Psoas muscle (tissue), 8 donors: ENCODE measurements around the gene ARHGAP22. TPM values are rescaled to one million over a fixed set of nuclear protein-coding genes. Genes with fewer than 3 reads are reported as not detected.

Experiments used
- ATAC-seq, 4 donors: fragments of 200-7000 bp; cut with Tn5 transposase; one replicate each; pipeline ENCODE4 v1.9.1; 2020; ENCODE audit warnings: moderate library complexity in 3 of 4, mild to moderate bottlenecking in 2 of 4
- DNase-seq, 2 donors: peaks; one replicate each; pipeline ENCODE4 v3.0.0-alpha.2; 2020
- H3K27ac ChIP-seq: fragments of 200-600 bp; one replicate; pipeline ENCODE4 v1.8.0; 2022
- H3K27me3 ChIP-seq, 3 donors: fragments of 200-600 bp in 1 of 3; one replicate each; pipeline versions ENCODE4 v1.6.1 to v1.8.0; 2013 to 2022; ENCODE audit warnings: low read length in 2 of 3, mild to moderate bottlenecking in 2 of 3, moderate library complexity in 1 of 3; ENCODE audit not compliant: insufficient read depth in 3 of 3
- H3K36me3 ChIP-seq, 2 donors: fragments of 200-600 bp in 1 of 2; one replicate each; pipeline versions ENCODE4 v1.6.1 to v1.8.0; 2013 to 2022; ENCODE audit warnings: low read depth in 1 of 2, mild to moderate bottlenecking in 1 of 2, moderate library complexity in 1 of 2; ENCODE audit not compliant: insufficient read depth in 1 of 2
- H3K4me1 ChIP-seq: fragments of 200-600 bp; one replicate; pipeline ENCODE4 v1.8.0; 2022
- H3K4me3 ChIP-seq: fragments of 200-600 bp; one replicate; pipeline ENCODE4 v1.8.0; 2022; ENCODE audit warnings: mild to moderate bottlenecking
- H3K9me3 ChIP-seq: fragments of 200-600 bp; one replicate; pipeline ENCODE4 v1.8.0; 2022
- WGBS, 3 donors: extraction: QIAGEN DNeasy Blood & Tissue Kit; methylation state at CpG; one replicate each; pipeline versions ENCODE4 v1.1.6 to v1.1.7; 2013; 5-methylcytosine and 5-hydroxymethylcytosine counted together
- intact Hi-C, 2 donors: fragments of 100-400 bp; cut with DNase I; formaldehyde crosslinking; loops; one replicate each; pipeline versions ENCODE4 v1.11.0 to v1.14.2; 2022
- polyA plus RNA-seq, 3 donors: library from polyadenylated mRNA; stranded (reverse); fragments of 200-250 nt; gene quantifications; one replicate each; pipeline ENCODE4 v1.2.3, GENCODE V29; 2013
- total RNA-seq, 4 donors: library from RNA; stranded (reverse); fragmentation: NEBNext Ultra II Directional in 2 of 4; extraction: Animal tissue kit (Norgen Biotek cat#: 25700) in 2 of 4; gene quantifications; one replicate each; pipeline versions ENCODE4 v1.2.1 to v1.2.4, GENCODE V29; 2021 to 2023
- TF ChIP-seq, protein P1 (sequence below): fragments of 200-600 bp; IDR thresholded peaks from one replicate; pipeline ENCODE4 v1.8.0; 2022; ENCODE audit warnings: antibody characterized with exemption
- donor health status: healthy with polysubstance abuse.
- donor health status: DM: no; HTN: no; CAD: no; lungs with moderate emphysema.
- donor health status: Bipolar disorder and iron deficiency.
- donor health status: healthy.
- donor health status: DM: yes; HTN: yes; CAD: no.
- donor health status: DM: no; HTN: no; CAD: no.
- donor health status: DM: no; HTN: no; CAD: no.
- donor health status: DM: yes; HTN: yes; CAD: no.

The ARHGAP22 gene
- total and polyA plus RNA-seq, 7 donors, result 0.46 to 2.9 (median 1.6) TPM

DNA sequence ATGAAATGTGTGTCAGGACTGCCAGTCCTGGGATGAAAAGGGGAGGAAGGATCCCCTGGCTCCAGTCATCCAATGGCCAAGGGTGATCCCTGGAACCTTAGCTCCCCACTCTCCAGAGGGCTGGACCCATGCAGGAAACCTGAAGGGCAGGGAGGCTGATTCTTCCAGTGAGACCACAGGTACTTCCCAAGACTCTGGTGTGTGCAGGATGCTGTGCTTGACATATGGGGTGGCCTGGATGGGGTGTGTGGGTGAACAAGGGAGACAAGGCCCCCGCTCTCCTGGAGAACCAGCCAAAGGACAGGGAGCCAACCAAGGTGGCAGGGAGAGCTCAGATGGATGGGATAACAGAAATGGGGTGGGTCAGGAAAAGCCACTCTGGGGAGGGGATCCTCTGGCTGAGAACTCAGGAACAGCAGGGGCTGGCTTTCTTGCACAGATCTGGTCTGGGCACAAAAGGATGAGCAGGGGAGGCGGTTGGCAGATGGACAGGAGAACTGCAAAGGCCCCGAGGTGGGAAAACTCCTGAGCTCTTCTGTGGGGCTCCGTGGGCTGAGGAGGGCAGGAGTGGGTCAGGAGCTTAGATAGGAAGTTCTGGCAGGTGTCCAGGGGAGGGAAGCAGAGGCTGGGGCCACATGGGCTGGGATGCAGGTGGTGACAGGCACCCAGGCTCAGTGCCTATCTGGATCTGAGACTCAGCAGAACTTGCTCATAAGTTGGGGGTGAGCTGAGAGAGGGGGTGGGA lies 100.6 kb downstream of the ARHGAP22 start:
- H3K4me1 ChIP-seq, result no peaks in the 10 kb centered on the region
- no peak for DNase-seq
- H3K27me3 ChIP-seq, result no peaks in the 10 kb centered on the region
- no peak for ATAC-seq
- no peaks in the 10 kb centered on the region for H3K9me3 ChIP-seq
- no peak overlapping the region for H3K27ac ChIP-seq
- no peak overlapping the region for H3K4me3 ChIP-seq
- 73 to 83% (median 79%) methylated on average over 4 of the region's 4 CpGs for WGBS, 3 donors
- TF ChIP-seq, protein P1, sequence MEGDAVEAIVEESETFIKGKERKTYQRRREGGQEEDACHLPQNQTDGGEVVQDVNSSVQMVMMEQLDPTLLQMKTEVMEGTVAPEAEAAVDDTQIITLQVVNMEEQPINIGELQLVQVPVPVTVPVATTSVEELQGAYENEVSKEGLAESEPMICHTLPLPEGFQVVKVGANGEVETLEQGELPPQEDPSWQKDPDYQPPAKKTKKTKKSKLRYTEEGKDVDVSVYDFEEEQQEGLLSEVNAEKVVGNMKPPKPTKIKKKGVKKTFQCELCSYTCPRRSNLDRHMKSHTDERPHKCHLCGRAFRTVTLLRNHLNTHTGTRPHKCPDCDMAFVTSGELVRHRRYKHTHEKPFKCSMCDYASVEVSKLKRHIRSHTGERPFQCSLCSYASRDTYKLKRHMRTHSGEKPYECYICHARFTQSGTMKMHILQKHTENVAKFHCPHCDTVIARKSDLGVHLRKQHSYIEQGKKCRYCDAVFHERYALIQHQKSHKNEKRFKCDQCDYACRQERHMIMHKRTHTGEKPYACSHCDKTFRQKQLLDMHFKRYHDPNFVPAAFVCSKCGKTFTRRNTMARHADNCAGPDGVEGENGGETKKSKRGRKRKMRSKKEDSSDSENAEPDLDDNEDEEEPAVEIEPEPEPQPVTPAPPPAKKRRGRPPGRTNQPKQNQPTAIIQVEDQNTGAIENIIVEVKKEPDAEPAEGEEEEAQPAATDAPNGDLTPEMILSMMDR, result no peak
- intact Hi-C loops, result loop anchor here in 1 of 2 donors (10.0 kb wide), 1 partner anchor 140 kb away; no protein-coding TSS in a partner anchor
- H3K36me3 ChIP-seq, result no peaks in the 10 kb centered on the region

DNA sequence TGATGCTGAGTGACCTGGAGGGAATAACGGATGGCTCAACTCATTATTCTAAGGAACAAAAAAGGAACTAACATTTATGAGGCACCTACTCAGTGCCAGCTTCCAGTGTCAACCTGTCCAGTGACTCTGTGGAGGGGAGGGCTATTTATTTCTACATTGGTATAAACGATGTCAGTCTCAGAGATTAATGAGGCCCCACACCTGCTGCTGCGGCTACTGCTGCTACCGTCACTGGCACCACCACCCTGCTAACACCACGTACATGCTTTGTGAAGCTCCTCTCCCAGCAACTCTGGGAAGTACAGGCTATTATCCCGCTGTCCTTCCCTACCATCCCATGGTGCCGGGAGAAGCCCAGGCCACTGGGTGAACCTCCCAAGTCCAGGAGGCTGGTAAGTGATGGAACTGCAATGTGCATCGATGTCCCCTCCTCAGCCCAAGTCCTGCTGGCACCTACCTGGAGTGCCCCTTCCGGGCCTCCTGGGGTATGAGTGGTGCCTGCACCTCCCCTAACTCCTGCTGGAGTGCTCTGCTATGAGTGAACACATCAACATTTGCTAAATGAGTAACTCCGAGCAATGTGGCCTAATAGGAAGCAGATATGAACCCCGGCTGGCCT lies 101.5 kb downstream of the ARHGAP22 start:
- Histone ChIP-seq H3K36me3 (no peaks in the 10 kb centered on the region), H3K27ac (no peak overlapping the region), H3K9me3 (no peaks in the 10 kb centered on the region), H3K27me3 (no peaks in the 10 kb centered on the region), H3K4me3 (no peak overlapping the region), H3K4me1 (no peaks in the 10 kb centered on the region)
- peak in 2 of 4 donors; percentile 55 to 83 for ATAC-seq
- 66 to 69% (median 68%) methylated on average over 11 of the region's 11 CpGs for WGBS, 3 donors
- intact Hi-C loops, result loop anchor here in 1 of 2 donors (10.0 kb wide), 1 partner anchor 139 kb away; no protein-coding TSS in a partner anchor
- no peak for DNase-seq
- TF ChIP-seq, protein P1, result no peak

DNA sequence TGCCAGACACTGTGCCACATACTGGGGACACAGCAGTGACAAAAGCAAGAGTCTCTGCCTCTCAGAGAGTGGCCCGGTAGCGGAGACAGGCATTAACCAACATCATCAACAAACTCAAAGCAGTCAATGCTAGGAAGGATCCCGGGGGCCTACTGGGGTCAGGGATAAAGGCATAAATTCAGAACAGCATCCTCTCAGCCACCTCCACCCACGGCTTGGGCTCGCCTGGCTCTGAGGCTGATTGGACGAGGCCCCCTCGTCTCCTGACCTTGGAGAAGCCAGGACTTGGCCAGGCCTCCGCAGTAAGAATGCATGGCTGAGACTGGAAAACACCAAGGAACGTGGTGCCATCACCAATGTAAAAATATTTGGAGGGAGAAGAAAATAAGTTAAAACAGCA lies 102.1 kb downstream of the ARHGAP22 start:
- WGBS, 3 donors, result 80 to 89% (median 81%) methylated on average over 9 of the region's 9 CpGs
- Histone ChIP-seq H3K4me3 (no peak overlapping the region), H3K9me3 (no peaks in the 10 kb centered on the region), H3K27me3 (no peaks in the 10 kb centered on the region), H3K27ac (no peak overlapping the region), H3K4me1 (no peaks in the 10 kb centered on the region), H3K36me3 (no peaks in the 10 kb centered on the region)
- ATAC-seq (no peak), DNase-seq (no peak)
- TF ChIP-seq, protein P1, result no peak
- intact Hi-C loops, result loop anchor here in 1 of 2 donors (10.0 kb wide), 1 partner anchor 138 kb away; no protein-coding TSS in a partner anchor

DNA sequence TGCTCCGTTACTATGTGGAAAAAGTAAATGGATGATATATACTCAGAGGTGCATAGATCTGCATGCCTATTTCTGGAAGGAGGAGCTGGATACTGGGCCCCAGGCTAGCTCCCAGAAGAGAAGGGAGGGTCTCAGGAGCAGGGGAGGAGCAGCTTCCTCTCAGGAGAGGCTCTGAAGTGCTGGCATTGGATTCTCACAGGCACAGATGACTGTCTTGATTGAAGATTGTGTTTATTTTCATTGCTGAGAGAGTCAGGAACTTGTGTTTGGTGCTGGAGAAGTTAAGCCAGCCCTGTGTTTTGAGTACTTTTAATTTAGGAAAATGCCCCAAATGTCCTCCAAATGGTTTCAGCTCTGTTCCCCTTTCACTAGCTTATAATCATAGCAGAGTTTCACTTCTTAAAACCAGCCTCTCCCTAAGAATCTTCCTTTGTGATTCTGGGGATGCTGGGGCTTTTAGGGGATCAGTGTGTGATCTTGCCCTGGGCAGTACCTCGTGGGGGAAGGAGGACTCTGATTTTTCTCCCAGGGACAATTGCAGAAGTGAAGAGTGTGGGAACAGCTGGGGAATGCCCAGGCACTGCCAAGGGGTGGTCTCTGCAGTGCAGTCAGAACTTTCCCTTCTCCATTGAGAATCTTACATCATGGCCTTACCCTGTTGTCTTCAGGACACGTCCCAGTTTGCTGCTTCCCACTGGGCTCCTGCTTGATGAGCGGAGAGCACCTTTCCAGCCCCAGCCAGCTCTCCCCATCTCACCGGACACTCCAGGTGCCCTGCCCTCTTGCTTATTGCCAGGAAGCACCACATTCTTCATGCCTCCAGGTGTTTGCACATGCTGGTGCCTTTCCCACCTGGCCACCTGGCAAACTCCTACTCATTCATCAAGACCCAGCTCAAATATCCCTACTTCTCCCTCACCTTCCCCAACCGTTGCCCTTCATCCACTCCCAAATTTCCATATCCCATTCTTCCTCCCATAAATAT lies 102.8 kb downstream of the ARHGAP22 start:
- WGBS, 3 donors, result 69 to 82% (median 70%) methylated on average over 6 of the region's 6 CpGs
- TF ChIP-seq, protein P1, result no peak
- intact Hi-C loops, result loop anchor here in 1 of 2 donors (10.0 kb wide), 1 partner anchor 137 kb away; no protein-coding TSS in a partner anchor

More for the DNA sequence above, 102.8 kb downstream of the ARHGAP22 start:
- no peak for ATAC-seq
- Histone ChIP-seq H3K27me3 (no peaks in the 10 kb centered on the region), H3K4me1 (no peaks in the 10 kb centered on the region), H3K4me3 (no peak overlapping the region), H3K9me3 (no peaks in the 10 kb centered on the region), H3K36me3 (no peaks in the 10 kb centered on the region), H3K27ac (no peak overlapping the region)
- DNase-seq, result no peak
